Muscle of leg (tissue), 11 donors: ENCODE measurements around the gene AKAP13. TPM values are rescaled to one million over a fixed set of nuclear protein-coding genes. Genes with fewer than 3 reads are reported as not detected.
"Not testable (repeated sequence)": the region's sequence is repeated elsewhere in the genome, so short reads cannot be mapped to it uniquely, and the experiment has no call there.

Experiments used
- DNase-seq: peaks from one replicate; pipeline ENCODE4 v3.0.0; 2013
- H3K27ac ChIP-seq: one replicate; pipeline ENCODE4 v1.5.1; 2013; ENCODE audit warnings: mild to moderate bottlenecking, low read length, control low read depth
- H3K27me3 ChIP-seq: one replicate; pipeline ENCODE4 v1.6.1; 2013; ENCODE audit warnings: low read length; ENCODE audit not compliant: control insufficient read depth, insufficient read depth
- H3K36me3 ChIP-seq: one replicate; pipeline ENCODE4 v1.6.1; 2013; ENCODE audit warnings: low read length; ENCODE audit not compliant: control insufficient read depth, insufficient read depth
- H3K4me1 ChIP-seq: one replicate; pipeline ENCODE4 v1.6.1; 2013; ENCODE audit warnings: low read length; ENCODE audit not compliant: control insufficient read depth, insufficient read depth
- H3K4me3 ChIP-seq: one replicate; pipeline ENCODE4 v1.5.1; 2013; ENCODE audit warnings: low read length, control low read depth
- H3K9me3 ChIP-seq: replicated peaks from 2 replicates; pipeline ENCODE4 v1.6.1; 2013; ENCODE audit warnings: low read depth, low read length; ENCODE audit not compliant: control insufficient read depth
- WGBS: methylation state at CpG from one replicate; pipeline ENCODE4 v1.1.5; 2013; ENCODE audit warnings: missing lambda C conversion rate; ENCODE audit not compliant: insufficient coverage; 5-methylcytosine and 5-hydroxymethylcytosine counted together
- polyA plus RNA-seq, 8 donors: library from polyadenylated mRNA; unstranded; fragments of 120-200 nt; gene quantifications; one replicate each; pipeline versions ENCODE4 v1.2.1 to v1.2.3, GENCODE V29; 2013; ENCODE audit warnings: inconsistent platforms in 1 of 8, low replicate concordance in 1 of 8; ENCODE audit not compliant: insufficient read length in 8 of 8, insufficient read depth in 1 of 8
- total RNA-seq: library from RNA; stranded (reverse); fragments of 120-200 nt; gene quantifications from one replicate; pipeline ENCODE4 v1.2.4, GENCODE V29; 2013

Gene AKAP13
- total and polyA plus RNA-seq, 9 donors: 65.2 to 90.9 (median 80.1) TPM

GRCh38 chr15:85487796-85488195, 107.4 kb downstream of the AKAP13 start:
- not testable (repeated sequence) for H3K27me3 ChIP-seq, DNase-seq, H3K4me1 ChIP-seq, H3K27ac ChIP-seq, H3K9me3 ChIP-seq, H3K36me3 ChIP-seq, H3K4me3 ChIP-seq
- WGBS: 86% methylated on average over 1 of the region's 7 CpGs

DNA sequence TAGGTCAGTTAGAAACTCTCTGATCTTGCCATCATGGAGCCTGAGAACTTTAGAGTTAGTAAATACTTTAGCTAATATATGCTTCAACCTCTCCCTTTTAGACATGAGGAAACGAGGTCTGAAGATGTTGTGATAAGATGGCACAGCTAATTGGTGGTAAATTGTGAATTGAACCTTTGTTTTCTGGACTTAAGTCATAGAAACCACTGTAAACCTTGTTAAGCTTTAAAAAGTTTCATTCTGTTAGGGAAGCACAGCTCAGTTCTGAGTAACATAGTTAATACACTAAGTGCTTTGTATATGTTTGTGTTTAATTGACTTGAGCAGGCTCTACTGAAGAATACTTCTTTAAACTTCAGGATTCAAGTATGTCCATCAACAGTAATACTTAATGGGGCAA, 108.6 kb downstream of the AKAP13 start:
- no CpG with 5 or more reads among the region's 1 CpG for WGBS
- no peaks in the 10 kb centered on the region for H3K36me3 ChIP-seq
- H3K9me3 ChIP-seq: no peaks in the 10 kb centered on the region
- no peak overlapping the region for H3K27ac ChIP-seq
- no peak for DNase-seq
- H3K27me3 ChIP-seq: no peaks in the 10 kb centered on the region
- peaks cover 2% of the 10 kb centered on the region for H3K4me1 ChIP-seq
- no peak overlapping the region for H3K4me3 ChIP-seq

- WGBS: 67% methylated on average over 1 of the region's 3 CpGs
- H3K9me3 ChIP-seq: no peaks in the 10 kb centered on the region
- peaks cover 6% of the 10 kb centered on the region for H3K4me1 ChIP-seq
Observed at GRCh38 chr15:85489773-85490493, 109.5 kb downstream of the AKAP13 start.

GRCh38 chr15:85490856-85491255, 110.5 kb downstream of the AKAP13 start:
- Histone ChIP-seq H3K9me3 (no peaks in the 10 kb centered on the region), H3K27ac (no peak overlapping the region), H3K27me3 (no peaks in the 10 kb centered on the region), H3K4me3 (no peak overlapping the region), H3K4me1 (peaks cover 6% of the 10 kb centered on the region), H3K36me3 (no peaks in the 10 kb centered on the region)
- DNase-seq: no peak
- WGBS: 83% methylated on average over 1 of the region's 1 CpG

More at GRCh38 chr15:85489773-85490493, 109.5 kb downstream of the AKAP13 start:
- no peak overlapping the region for H3K4me3 ChIP-seq
- no peaks in the 10 kb centered on the region for H3K36me3 ChIP-seq
- H3K27ac ChIP-seq: no peak overlapping the region
- no peaks in the 10 kb centered on the region for H3K27me3 ChIP-seq
- DNase-seq: no peak

GRCh38 chr15:85491691-85492090, 111.3 kb downstream of the AKAP13 start:
- no peaks in the 10 kb centered on the region for H3K27me3 ChIP-seq
- H3K27ac ChIP-seq: no peak overlapping the region
- no peaks in the 10 kb centered on the region for H3K36me3 ChIP-seq
- no peak overlapping the region for H3K4me3 ChIP-seq
- H3K4me1 ChIP-seq: peaks cover 9% of the 10 kb centered on the region
- H3K9me3 ChIP-seq: no peaks in the 10 kb centered on the region
- WGBS: no CpG with 5 or more reads among the region's 4 CpGs
- no peak for DNase-seq

- Histone ChIP-seq H3K27ac (no peak overlapping the region), H3K36me3 (no peaks in the 10 kb centered on the region), H3K27me3 (no peaks in the 10 kb centered on the region), H3K9me3 (no peaks in the 10 kb centered on the region), H3K4me3 (no peak overlapping the region), H3K4me1 (peaks cover 13% of the 10 kb centered on the region)
- DNase-seq: no peak
Observed at GRCh38 chr15:85492406-85492805, 112.0 kb downstream of the AKAP13 start.

DNA sequence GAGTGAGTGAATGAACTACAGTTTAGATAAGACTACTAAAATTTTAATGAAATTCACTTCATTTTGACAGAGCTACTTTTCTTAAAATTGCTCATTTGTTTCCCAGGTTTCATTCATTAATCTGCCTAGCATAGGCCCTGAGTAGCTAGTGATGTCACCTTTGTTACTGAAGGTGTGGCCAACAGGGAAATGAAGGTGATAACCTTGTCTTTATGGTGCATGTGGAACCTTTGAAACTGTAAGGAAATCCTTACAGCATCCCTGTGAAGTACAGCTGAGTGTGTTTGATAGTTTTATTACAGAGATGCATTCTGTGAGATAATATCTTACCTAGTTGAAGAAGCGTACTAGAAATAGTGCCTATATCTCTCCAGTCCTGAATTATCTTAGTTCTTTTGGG, 112.9 kb downstream of the AKAP13 start:
- Histone ChIP-seq H3K27ac (no peak overlapping the region), H3K4me1 (peaks cover 17% of the 10 kb centered on the region), H3K9me3 (no peaks in the 10 kb centered on the region), H3K4me3 (no peak overlapping the region), H3K36me3 (no peaks in the 10 kb centered on the region), H3K27me3 (no peaks in the 10 kb centered on the region)
- no CpG with 5 or more reads among the region's 1 CpG for WGBS
- no peak for DNase-seq

- no peaks in the 10 kb centered on the region for H3K27me3 ChIP-seq
- peaks cover 20% of the 10 kb centered on the region for H3K4me1 ChIP-seq
- no peaks in the 10 kb centered on the region for H3K9me3 ChIP-seq
- no peak overlapping the region for H3K4me3 ChIP-seq
- no peaks in the 10 kb centered on the region for H3K36me3 ChIP-seq
- H3K27ac ChIP-seq: peak overlapping the region; percentile 69
- DNase-seq: peak; percentile 57
- WGBS: 76% methylated on average over 3 of the region's 5 CpGs
Observed at GRCh38 chr15:85494048-85494777, 113.8 kb downstream of the AKAP13 start.

DNA sequence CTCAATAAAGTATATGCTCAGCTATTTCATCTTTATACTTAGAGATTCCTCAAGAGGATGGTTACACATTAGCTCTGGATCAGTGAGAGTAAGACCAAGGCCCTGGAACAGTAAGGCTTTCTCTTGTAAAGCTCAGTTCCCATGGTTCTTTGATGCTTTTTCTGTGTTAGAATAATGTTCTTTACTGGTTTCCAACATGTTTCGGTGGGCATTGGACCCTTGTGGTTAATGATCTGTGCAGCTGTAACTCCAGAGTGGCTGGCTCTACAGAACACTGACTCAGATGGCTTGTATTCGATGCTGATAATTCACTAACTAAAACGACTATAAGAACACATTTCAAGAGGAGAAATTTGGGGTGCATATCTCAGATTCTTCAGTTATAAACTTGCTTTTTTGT, 114.7 kb downstream of the AKAP13 start:
- Histone ChIP-seq H3K27me3 (no peaks in the 10 kb centered on the region), H3K27ac (no peak overlapping the region), H3K9me3 (no peaks in the 10 kb centered on the region), H3K4me3 (no peak overlapping the region), H3K36me3 (no peaks in the 10 kb centered on the region), H3K4me1 (peaks cover 27% of the 10 kb centered on the region)
- no peak for DNase-seq
- 80% methylated on average over 1 of the region's 3 CpGs for WGBS

DNA sequence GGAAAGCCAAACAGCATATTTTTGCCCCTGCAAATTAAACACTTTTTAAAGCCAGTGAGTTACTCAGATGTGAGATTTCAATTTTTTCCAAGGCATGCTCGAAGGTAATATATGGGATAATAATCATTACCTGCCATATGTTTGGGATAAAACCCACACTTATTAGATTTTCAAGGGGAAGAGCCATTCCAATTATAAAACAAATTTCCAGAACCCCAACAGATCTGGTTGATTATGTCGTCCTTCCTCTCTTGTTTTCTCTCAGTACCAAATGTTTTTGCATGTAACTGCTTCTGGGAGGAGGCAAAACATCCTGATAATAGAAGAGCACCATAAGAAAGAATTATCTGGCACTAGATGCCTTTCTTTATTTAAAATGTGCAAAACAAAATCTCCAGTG, 115.1 kb downstream of the AKAP13 start:
- Histone ChIP-seq H3K36me3 (no peaks in the 10 kb centered on the region), H3K9me3 (no peaks in the 10 kb centered on the region), H3K4me3 (no peak overlapping the region), H3K27me3 (no peaks in the 10 kb centered on the region), H3K27ac (no peak overlapping the region), H3K4me1 (peaks cover 28% of the 10 kb centered on the region)
- no CpG with 5 or more reads among the region's 2 CpGs for WGBS
- no peak for DNase-seq
